Panc1 (cell line): ENCODE results near the gene CDYL. TPM values are rescaled to one million over a fixed set of nuclear protein-coding genes. Genes with fewer than 3 reads are reported as not detected.

Source experiments
- ATAC-seq: fragments of 200-7000 bp; cut with Tn5 transposase; 2 replicates; pipeline ENCODE4 v1.9.1; 2020; ENCODE audit warnings: mild to moderate bottlenecking, moderate library complexity
- BruUV-seq: library from RNA; stranded (reverse); fragments of 400-500 nt; replicated peaks from 2 replicates; lab custom pipeline; 2021; lab: Mats Ljungman, UMichigan
- CTCF ChIA-PET: fragments of 300-600 bp; sonication (Branson Sonifier 250); formaldehyde crosslinking; loops from one replicate; lab custom pipeline; 2022; ENCODE audit warnings: antibody characterized with exemption; lab: Charles Lee
- POLR2A ChIA-PET: fragments of 300-600 bp; sonication (Branson Sonifier 250); formaldehyde crosslinking; loops from one replicate; lab custom pipeline; 2022; ENCODE audit warnings: antibody characterized with exemption; lab: Charles Lee
- DNase-seq: peaks from one replicate; pipeline ENCODE4 v3.0.0-alpha.2; 2010; ENCODE audit warnings: low read depth, low spot score
- H3K27ac ChIP-seq: 2 replicates; pipeline ENCODE4 v1.5.1; 2011; ENCODE audit warnings: mild to moderate bottlenecking, low read length, inconsistent platforms
- H3K27me3 ChIP-seq: fragments of 200-500 bp; sonication (Bioruptor generic); 2 replicates; pipeline ENCODE4 v1.6.0; 2014; ENCODE audit warnings: low read length, inconsistent platforms; ENCODE audit not compliant: control insufficient read depth, insufficient read depth
- H3K36me3 ChIP-seq: fragments of 200-500 bp; sonication (Bioruptor generic); 2 replicates; pipeline ENCODE4 v1.5.1; 2014; ENCODE audit warnings: inconsistent platforms, mild to moderate bottlenecking, low read length, moderate library complexity; ENCODE audit not compliant: control insufficient read depth, insufficient read depth
- H3K4me1 ChIP-seq: 2 replicates; pipeline ENCODE4 v1.5.1; 2011; ENCODE audit warnings: inconsistent platforms, mild to moderate bottlenecking, low read length, moderate library complexity; ENCODE audit not compliant: control insufficient read depth, insufficient read depth
- H3K4me3 ChIP-seq, 2 experiments: 2 replicates each; pipeline ENCODE4 v1.5.1; 2011 to 2012; ENCODE audit warnings: low read depth in 2 of 2, low read length in 2 of 2, mild to moderate bottlenecking in 2 of 2, inconsistent platforms in 1 of 2, moderate library complexity in 1 of 2
- H3K9me3 ChIP-seq: fragments of 200-500 bp; sonication (Bioruptor generic); 2 replicates; pipeline ENCODE4 v1.5.1; 2014; ENCODE audit warnings: low read depth, mild to moderate bottlenecking, inconsistent platforms, low read length, moderate library complexity; ENCODE audit not compliant: control insufficient read depth, insufficient read depth
- CTCF ChIP-seq: fragments of 450-650 bp; IDR thresholded peaks from 2 replicates; pipeline ENCODE4 v1.5.1; 2017; ENCODE audit warnings: mild to moderate bottlenecking
- POLR2AphosphoS5 ChIP-seq: IDR thresholded peaks from 2 replicates; pipeline ENCODE4 v1.6.1; 2012; ENCODE audit warnings: mild to moderate bottlenecking, low read depth, low read length, moderate library complexity
- SIN3A ChIP-seq: IDR thresholded peaks from 2 replicates; pipeline ENCODE4 v1.6.1; 2012; ENCODE audit warnings: low read depth, mild to moderate bottlenecking, low read length, moderate library complexity, borderline replicate concordance; ENCODE audit not compliant: insufficient read depth
- TCF7L2 ChIP-seq: IDR thresholded peaks from 2 replicates; pipeline ENCODE4 v1.6.1; 2011; ENCODE audit warnings: mild to moderate bottlenecking, low read depth, low read length, inconsistent platforms
- in situ Hi-C: cut with HindIII; loops from 2 replicates; pipeline ENCODE4 v1.10.0; 2016; ENCODE audit warnings: low sequenced_read_pairs, low pct_unique_long_range_greater_than_20kb
- intact Hi-C: fragments of 100-400 bp; cut with micrococcal nuclease; formaldehyde crosslinking; loops from one replicate; pipeline ENCODE4 v1.10.0; 2022; ENCODE audit not compliant: unreplicated experiment
- total RNA-seq: library from RNA; stranded (reverse); gene quantifications from one replicate; pipeline ENCODE4 v1.2.1, GENCODE V29; 2021; ENCODE audit not compliant: unreplicated experiment
- TF ChIP-seq, protein P1 (sequence below), 2 experiments: IDR thresholded peaks; 2 replicates each; pipeline ENCODE4 v1.6.1; 2011 to 2012; ENCODE audit warnings: low read depth in 2 of 2, control low read depth in 1 of 2, low read length in 1 of 2, mild to moderate bottlenecking in 1 of 2, moderate library complexity in 1 of 2; ENCODE audit not compliant: insufficient read depth in 1 of 2

CDYL gene
- total RNA-seq, 1 experiment from 2014 or later: 61.4 TPM

GRCh38 chr6:4774715-4775493 is 1.3 kb upstream of the CDYL start:
- Histone ChIP-seq H3K36me3 (no peaks in the 10 kb centered on the region; the same call in 1 of the 2 replicates), H3K4me1 (peaks cover 19% of the 10 kb centered on the region), H3K9me3 (peaks cover 9% of the 10 kb centered on the region; the same call in 1 of the 2 replicates), H3K4me3 (peak overlapping the region; percentile 67 to 85), H3K27ac (peak overlapping the region; percentile 85), H3K27me3 (peaks cover 12% of the 10 kb centered on the region)
- TF ChIP-seq POLR2AphosphoS5 (no peak), SIN3A (no peak; the same call in 1 of the 2 replicates), TCF7L2 (no peak), CTCF (no peak)
- TF ChIP-seq, protein P1, sequence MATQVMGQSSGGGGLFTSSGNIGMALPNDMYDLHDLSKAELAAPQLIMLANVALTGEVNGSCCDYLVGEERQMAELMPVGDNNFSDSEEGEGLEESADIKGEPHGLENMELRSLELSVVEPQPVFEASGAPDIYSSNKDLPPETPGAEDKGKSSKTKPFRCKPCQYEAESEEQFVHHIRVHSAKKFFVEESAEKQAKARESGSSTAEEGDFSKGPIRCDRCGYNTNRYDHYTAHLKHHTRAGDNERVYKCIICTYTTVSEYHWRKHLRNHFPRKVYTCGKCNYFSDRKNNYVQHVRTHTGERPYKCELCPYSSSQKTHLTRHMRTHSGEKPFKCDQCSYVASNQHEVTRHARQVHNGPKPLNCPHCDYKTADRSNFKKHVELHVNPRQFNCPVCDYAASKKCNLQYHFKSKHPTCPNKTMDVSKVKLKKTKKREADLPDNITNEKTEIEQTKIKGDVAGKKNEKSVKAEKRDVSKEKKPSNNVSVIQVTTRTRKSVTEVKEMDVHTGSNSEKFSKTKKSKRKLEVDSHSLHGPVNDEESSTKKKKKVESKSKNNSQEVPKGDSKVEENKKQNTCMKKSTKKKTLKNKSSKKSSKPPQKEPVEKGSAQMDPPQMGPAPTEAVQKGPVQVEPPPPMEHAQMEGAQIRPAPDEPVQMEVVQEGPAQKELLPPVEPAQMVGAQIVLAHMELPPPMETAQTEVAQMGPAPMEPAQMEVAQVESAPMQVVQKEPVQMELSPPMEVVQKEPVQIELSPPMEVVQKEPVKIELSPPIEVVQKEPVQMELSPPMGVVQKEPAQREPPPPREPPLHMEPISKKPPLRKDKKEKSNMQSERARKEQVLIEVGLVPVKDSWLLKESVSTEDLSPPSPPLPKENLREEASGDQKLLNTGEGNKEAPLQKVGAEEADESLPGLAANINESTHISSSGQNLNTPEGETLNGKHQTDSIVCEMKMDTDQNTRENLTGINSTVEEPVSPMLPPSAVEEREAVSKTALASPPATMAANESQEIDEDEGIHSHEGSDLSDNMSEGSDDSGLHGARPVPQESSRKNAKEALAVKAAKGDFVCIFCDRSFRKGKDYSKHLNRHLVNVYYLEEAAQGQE (IDR thresholded peaks at IDR 0.05; ENCODE audit: insufficient read depth in 1 of 2, low read depth in 2 of 2, low read length in 1 of 2): no peak
- DNase-seq: no peak
- in situ Hi-C loops (no loop called here), intact Hi-C loops (loop anchor here (5.0 kb wide), 1 partner anchor 162 kb away; no protein-coding TSS in a partner anchor)
- BruUV-seq: no TSS peak
- ChIA-PET POLR2A (interaction anchor here (0.6 to 0.7 kb wide), 4 partner anchors 90 to 1408 kb away, joined by 3 to 6 read pairs (median 4); no protein-coding TSS in a partner anchor), CTCF (interaction anchor here (0.6 kb wide), 1 partner anchor 456 kb away, joined by 5 read pairs; no protein-coding TSS in a partner anchor)
- peak; percentile 5 for ATAC-seq

DNA sequence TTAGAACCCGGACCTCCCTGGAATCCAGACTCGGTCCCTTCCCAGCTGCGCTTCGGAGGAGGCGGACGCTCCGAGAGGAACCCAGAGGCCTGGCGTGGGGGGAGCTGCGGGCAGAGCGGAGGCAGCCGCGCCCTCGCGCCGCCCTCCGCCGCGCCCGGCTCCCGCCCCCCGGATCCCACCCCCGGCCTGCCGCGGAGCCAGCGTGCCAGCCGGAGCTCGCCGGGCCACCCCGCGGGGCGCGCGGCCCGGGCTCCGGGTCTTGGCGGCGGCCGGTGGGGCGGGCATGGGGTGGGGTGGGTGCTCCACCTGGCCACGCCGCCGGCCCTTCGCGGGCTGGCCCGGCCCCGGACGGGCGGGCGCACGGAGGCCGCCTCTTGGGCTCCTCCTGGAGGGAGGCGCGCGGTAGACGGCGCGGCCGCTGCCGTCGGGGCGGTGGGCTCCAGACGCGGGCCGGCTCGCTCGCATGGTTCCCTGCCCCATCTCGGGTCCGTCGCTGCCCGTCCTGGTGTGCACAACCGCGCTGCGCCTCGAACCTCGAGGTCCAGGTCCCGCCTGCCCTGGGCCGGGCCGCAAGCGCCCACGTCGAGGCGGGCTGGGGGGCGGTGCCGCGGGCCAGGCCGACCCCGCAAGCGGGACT is 592 bp upstream of the CDYL start:
- DNase-seq (no peak), ATAC-seq (peak; percentile 92)
- no peaks in the 10 kb centered on the region; the same call in 1 of the 2 replicates for H3K36me3 ChIP-seq
- peak overlapping the region; percentile 67 to 85 for H3K4me3 ChIP-seq
- TF ChIP-seq POLR2AphosphoS5 (peak; percentile 60; the same call in 1 of the 2 replicates), CTCF (peak; percentile 44)
- TF ChIP-seq, protein P1 (IDR thresholded peaks at IDR 0.05; ENCODE audit: insufficient read depth in 1 of 2, low read depth in 2 of 2, low read length in 1 of 2): no peak
- no TSS peak for BruUV-seq
- peaks cover 12% of the 10 kb centered on the region for H3K27me3 ChIP-seq
- POLR2A ChIA-PET: interaction anchor here (0.6 to 0.7 kb wide), 4 partner anchors 89 to 1409 kb away, joined by 3 to 6 read pairs (median 4); no protein-coding TSS in a partner anchor
- H3K9me3 ChIP-seq: peaks cover 9% of the 10 kb centered on the region; the same call in 1 of the 2 replicates
- in situ Hi-C loops: no loop called here
- H3K4me1 ChIP-seq: peaks cover 23% of the 10 kb centered on the region
- peak overlapping the region; percentile 85 for H3K27ac ChIP-seq
- intact Hi-C loops: loop anchor here (5.0 kb wide), 1 partner anchor 162 kb away; no protein-coding TSS in a partner anchor
- CTCF ChIA-PET: interaction anchor here (0.6 kb wide), 1 partner anchor 456 kb away, joined by 5 read pairs; no protein-coding TSS in a partner anchor
